Endodermal cell (in vitro differentiated cells): ENCODE data around the gene SFTPB. TPM values are rescaled to one million over a fixed set of nuclear protein-coding genes. Genes with fewer than 3 reads are reported as not detected.
"Not testable (repeated sequence)": the region's sequence is repeated elsewhere in the genome, so short reads cannot be mapped to it uniquely, and the experiment has no call there.

Experiments
- DNase-seq: peaks from one replicate; pipeline ENCODE4 v3.0.0-alpha.2; 2017
- H3K27ac ChIP-seq: 2 replicates; pipeline ENCODE4 v1.5.1; 2013; ENCODE audit warnings: mild to moderate bottlenecking, low read depth, low read length, moderate library complexity
- H3K27me3 ChIP-seq: 2 replicates; pipeline ENCODE4 v1.6.1; 2013; ENCODE audit warnings: mild to moderate bottlenecking, low read length, moderate library complexity; ENCODE audit not compliant: insufficient read depth, control insufficient read depth, poor library complexity, severe bottlenecking
- H3K36me3 ChIP-seq: 2 replicates; pipeline ENCODE4 v1.7.0; 2013; ENCODE audit warnings: mild to moderate bottlenecking, low read length, moderate library complexity; ENCODE audit not compliant: control insufficient read depth, insufficient read depth
- H3K4me1 ChIP-seq: one replicate; pipeline ENCODE4 v1.7.0; 2013; ENCODE audit warnings: low read length; ENCODE audit not compliant: control insufficient read depth, insufficient read depth
- H3K4me3 ChIP-seq: 2 replicates; pipeline ENCODE4 v1.5.1; 2013; ENCODE audit warnings: mild to moderate bottlenecking, low read length, moderate library complexity
- H3K9ac ChIP-seq: 2 replicates; pipeline ENCODE4 v1.6.1; 2013; ENCODE audit warnings: mild to moderate bottlenecking, low read length, moderate library complexity; ENCODE audit not compliant: poor library complexity, severe bottlenecking; ENCODE audit errors: extremely low read depth
- H3K9me3 ChIP-seq: 2 replicates; pipeline ENCODE4 v1.6.1; 2013; ENCODE audit warnings: mild to moderate bottlenecking, low read length, moderate library complexity; ENCODE audit not compliant: control insufficient read depth
- H3K27ac Mint-ChIP-seq: 2 replicates; pipeline ENCODE4 v1.8.0; 2020; ENCODE audit warnings: mixed read lengths
- H3K27me3 Mint-ChIP-seq: 2 replicates; pipeline ENCODE4 v1.8.0; 2021; ENCODE audit warnings: mild to moderate bottlenecking, mixed read lengths; ENCODE audit not compliant: insufficient read depth
- H3K36me3 Mint-ChIP-seq: 2 replicates; pipeline ENCODE4 v1.8.0; 2020; ENCODE audit warnings: low read depth, mixed read lengths
- H3K4me1 Mint-ChIP-seq: 2 replicates; pipeline ENCODE4 v1.8.0; 2020; ENCODE audit warnings: mixed read lengths
- H3K4me3 Mint-ChIP-seq: 2 replicates; pipeline ENCODE4 v1.8.0; 2020; ENCODE audit warnings: mild to moderate bottlenecking, moderate library complexity, mixed read lengths
- H3K9me3 Mint-ChIP-seq: 2 replicates; pipeline ENCODE4 v1.8.0; 2020; ENCODE audit warnings: mild to moderate bottlenecking, mixed read lengths
- CTCF ChIP-seq: fragments of 200-600 bp; sonication (generic); conservative IDR thresholded peaks from 2 replicates; pipeline ENCODE4 v1.5.0; 2021; ENCODE audit warnings: antibody characterized with exemption, mild to moderate bottlenecking
- WGBS, 2 experiments: methylation state at CpG; one replicate each; pipeline versions ENCODE4 v1.1.5 to v1.1.7; 2013; ENCODE audit warnings: missing lambda C conversion rate in 2 of 2, mixed read lengths in 1 of 2; ENCODE audit not compliant: insufficient coverage in 1 of 2, insufficient read length in 1 of 2; 5-methylcytosine and 5-hydroxymethylcytosine counted together
- total RNA-seq, 2 donors: library from RNA; stranded (reverse); fragmentation: NEBNext Ultra II Directional in 1 of 2; extraction: Animal tissue kit (Norgen Biotek cat#: 25700) in 1 of 2; gene quantifications; 2 replicates in 1 of 2; 3 replicates in 1 of 2; pipeline ENCODE4 v1.2.1, GENCODE V29; 2021

Gene SFTPB
- total RNA-seq, 2 donors from 2014 or later: not detected

- Mint-ChIP-seq H3K36me3 (peaks cover 12% of the 10 kb centered on the region), H3K4me3 (no peak overlapping the region), H3K27me3 (no peaks in the 10 kb centered on the region), H3K4me1 (no peaks in the 10 kb centered on the region), H3K27ac (peak overlapping the region; percentile 38), H3K9me3 (no peaks in the 10 kb centered on the region)
- Histone ChIP-seq H3K36me3 (no peaks in the 10 kb centered on the region), H3K4me3 (no peak overlapping the region), H3K27ac (no peak overlapping the region), H3K4me1 (peaks cover 3% of the 10 kb centered on the region), H3K9ac (no peak overlapping the region), H3K9me3 (no peaks in the 10 kb centered on the region), H3K27me3 (no peaks in the 10 kb centered on the region)
- 90 to 91% methylated on average over 10 of the region's 10 CpGs for WGBS, 2 experiments
- DNase-seq: peak; percentile 71
- no peak for TF ChIP-seq CTCF
Observed at GRCh38 chr2:85662899-85663593, 5.0 kb downstream of the SFTPB start.

- Histone ChIP-seq H3K9me3 (no peaks in the 10 kb centered on the region), H3K27ac (no peak overlapping the region), H3K4me1 (no peaks in the 10 kb centered on the region), H3K36me3 (no peaks in the 10 kb centered on the region), H3K9ac (no peak overlapping the region), H3K4me3 (no peak overlapping the region), H3K27me3 (no peaks in the 10 kb centered on the region)
- Mint-ChIP-seq H3K4me1 (no peaks in the 10 kb centered on the region), H3K4me3 (no peak overlapping the region), H3K27me3 (no peaks in the 10 kb centered on the region), H3K36me3 (peaks cover 17% of the 10 kb centered on the region), H3K27ac (no peak overlapping the region), H3K9me3 (no peaks in the 10 kb centered on the region)
- TF ChIP-seq CTCF: no peak
- 87 to 92% methylated on average over 8 to 14 of the region's 14 CpGs for WGBS, 2 experiments
- DNase-seq: no peak
Observed at GRCh38 chr2:85661139-85661858, 6.7 kb downstream of the SFTPB start.

GRCh38 chr2:85660725-85661124 is 7.3 kb downstream of the SFTPB start:
- no peaks in the 10 kb centered on the region for H3K4me1 ChIP-seq
- H3K4me3 Mint-ChIP-seq: no peak overlapping the region
- 91 to 93% methylated on average over 4 to 7 of the region's 7 CpGs for WGBS, 2 experiments

GRCh38 chr2:85660301-85660700 is 7.7 kb downstream of the SFTPB start:
- not testable (repeated sequence) for H3K9me3 ChIP-seq, H3K9ac ChIP-seq, H3K4me3 ChIP-seq, H3K4me3 Mint-ChIP-seq, H3K27me3 Mint-ChIP-seq, H3K4me1 ChIP-seq, H3K27ac ChIP-seq, H3K27ac Mint-ChIP-seq, H3K4me1 Mint-ChIP-seq, H3K27me3 ChIP-seq, DNase-seq, H3K9me3 Mint-ChIP-seq, H3K36me3 ChIP-seq
- 92 to 95% methylated on average over 10 to 11 of the region's 11 CpGs for WGBS, 2 experiments
- peaks cover 22% of the 10 kb centered on the region for H3K36me3 Mint-ChIP-seq

More at GRCh38 chr2:85660725-85661124, 7.3 kb downstream of the SFTPB start:
- Mint-ChIP-seq H3K27me3 (no peaks in the 10 kb centered on the region), H3K9me3 (no peaks in the 10 kb centered on the region), H3K4me1 (no peaks in the 10 kb centered on the region), H3K27ac (no peak overlapping the region), H3K36me3 (peaks cover 22% of the 10 kb centered on the region)
- TF ChIP-seq CTCF: no peak
- no peaks in the 10 kb centered on the region for H3K27me3 ChIP-seq
- H3K27ac ChIP-seq: no peak overlapping the region
- H3K36me3 ChIP-seq: peaks cover 5% of the 10 kb centered on the region
- no peak overlapping the region for H3K4me3 ChIP-seq
- H3K9me3 ChIP-seq: no peaks in the 10 kb centered on the region
- H3K9ac ChIP-seq: no peak overlapping the region
- DNase-seq: no peak
